ENCODE measurements around the gene CIROP.
A peak's percentile ranks its signal among the peaks of the same experiment; 100 is the strongest.

The CIROP gene

DNA sequence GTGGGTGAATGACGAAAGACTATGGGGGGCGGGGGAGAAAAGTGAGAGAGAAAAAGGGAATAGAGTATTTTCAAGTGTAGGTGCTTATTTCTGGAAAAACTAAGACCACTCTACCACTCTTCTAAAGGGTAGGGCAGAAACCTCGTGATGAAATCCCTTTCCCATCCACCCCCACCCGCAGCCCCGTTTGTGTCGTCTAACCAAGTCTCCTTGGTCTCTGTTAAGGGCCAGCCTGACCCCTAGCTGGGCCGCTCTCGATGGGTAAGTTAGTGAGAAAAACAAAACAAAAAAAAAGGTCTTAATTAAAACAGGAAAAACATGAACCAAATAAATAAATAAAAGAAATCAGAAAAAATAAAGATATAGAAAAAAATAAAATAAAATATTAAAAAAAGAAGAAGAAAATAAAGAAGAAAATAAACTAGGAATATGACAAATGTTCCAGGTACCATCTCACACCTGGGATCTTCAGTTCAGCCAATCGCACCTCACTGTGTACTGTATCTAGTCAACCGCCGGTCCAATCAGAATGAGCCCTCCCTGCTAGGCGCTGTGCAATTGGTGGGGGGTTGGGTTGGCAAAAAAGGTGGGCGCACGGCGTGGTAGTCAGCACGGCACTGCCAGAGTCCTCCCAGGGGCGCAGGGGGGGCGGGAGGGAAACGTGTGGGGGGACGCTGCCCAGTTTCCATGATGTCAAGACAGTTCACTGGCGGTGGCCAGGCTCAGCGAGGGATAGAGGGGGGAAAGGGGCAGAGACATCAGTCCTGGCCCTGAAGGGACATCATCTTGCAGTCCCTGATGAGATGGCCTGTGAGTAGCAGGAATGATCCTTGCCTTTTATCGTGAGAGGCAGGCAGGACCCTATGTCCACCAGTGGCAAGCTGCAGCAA is 37.7 kb downstream of the CIROP start:
- DNase-seq = no peak

DNA sequence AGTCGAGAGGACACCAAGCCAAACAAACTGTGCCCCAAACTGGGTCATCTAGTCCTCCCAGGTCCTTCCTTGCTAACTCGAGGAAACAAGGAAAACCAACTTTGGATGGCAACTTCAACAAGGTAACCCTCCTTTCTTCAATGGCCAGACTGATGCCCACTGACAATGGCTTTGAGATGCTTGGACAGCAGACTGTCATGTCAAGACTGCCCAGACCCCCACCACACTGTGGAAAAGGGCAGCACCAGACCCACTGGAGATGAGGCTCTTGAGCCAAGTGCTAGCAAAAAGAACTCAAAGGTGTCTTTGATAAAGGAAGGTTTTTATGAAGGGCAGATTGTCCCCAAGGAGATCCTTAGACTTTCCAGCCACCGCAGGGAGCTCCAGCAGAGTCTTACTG is 38.4 kb downstream of the CIROP start:
- no peak for DNase-seq

DNA sequence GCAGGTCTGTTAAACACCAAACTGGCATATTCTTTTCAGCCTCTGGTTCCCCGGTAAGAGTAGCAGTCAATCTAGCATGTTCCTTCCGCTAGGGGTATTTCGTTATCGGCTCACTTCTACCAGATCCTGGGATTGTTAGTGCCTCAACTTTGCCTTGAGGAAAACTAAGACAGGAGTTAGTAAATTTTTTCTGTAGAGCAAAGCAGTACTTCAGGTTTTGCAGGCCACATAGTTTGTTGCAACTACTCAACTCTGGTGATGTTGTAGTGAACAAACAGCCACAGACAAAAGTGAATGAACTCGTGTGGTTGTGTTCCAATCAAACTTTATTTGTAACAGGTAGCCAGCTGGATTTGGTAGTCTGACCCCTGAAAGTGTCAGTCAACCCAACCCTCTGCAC is 41.2 kb downstream of the CIROP start:
- no peak for DNase-seq

DNA sequence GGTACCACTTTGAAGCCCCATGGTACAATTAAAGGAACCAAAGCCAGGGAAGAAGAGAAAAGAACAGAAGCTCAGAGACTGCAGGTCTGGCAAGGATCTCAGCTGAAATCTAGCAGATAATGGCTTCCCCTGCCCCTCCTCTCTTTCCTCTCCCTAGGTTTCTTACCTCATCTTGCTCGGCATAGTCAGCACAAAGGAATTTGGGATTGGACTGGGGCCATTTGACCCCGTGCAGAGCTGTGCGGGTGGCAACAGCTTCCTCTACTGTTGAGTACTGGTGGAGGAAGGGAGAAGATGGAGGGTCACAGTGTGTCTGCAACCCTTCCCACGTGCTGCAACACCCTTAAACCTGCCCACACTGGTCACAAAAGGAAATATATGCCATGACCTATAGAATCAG is 42.8 kb downstream of the CIROP start:
- peak; percentile 73 to 85 for DNase-seq

GRCh38 chr14:23060536-23061260 is 44.1 kb downstream of the CIROP start:
- DNase-seq = no peak

DNA sequence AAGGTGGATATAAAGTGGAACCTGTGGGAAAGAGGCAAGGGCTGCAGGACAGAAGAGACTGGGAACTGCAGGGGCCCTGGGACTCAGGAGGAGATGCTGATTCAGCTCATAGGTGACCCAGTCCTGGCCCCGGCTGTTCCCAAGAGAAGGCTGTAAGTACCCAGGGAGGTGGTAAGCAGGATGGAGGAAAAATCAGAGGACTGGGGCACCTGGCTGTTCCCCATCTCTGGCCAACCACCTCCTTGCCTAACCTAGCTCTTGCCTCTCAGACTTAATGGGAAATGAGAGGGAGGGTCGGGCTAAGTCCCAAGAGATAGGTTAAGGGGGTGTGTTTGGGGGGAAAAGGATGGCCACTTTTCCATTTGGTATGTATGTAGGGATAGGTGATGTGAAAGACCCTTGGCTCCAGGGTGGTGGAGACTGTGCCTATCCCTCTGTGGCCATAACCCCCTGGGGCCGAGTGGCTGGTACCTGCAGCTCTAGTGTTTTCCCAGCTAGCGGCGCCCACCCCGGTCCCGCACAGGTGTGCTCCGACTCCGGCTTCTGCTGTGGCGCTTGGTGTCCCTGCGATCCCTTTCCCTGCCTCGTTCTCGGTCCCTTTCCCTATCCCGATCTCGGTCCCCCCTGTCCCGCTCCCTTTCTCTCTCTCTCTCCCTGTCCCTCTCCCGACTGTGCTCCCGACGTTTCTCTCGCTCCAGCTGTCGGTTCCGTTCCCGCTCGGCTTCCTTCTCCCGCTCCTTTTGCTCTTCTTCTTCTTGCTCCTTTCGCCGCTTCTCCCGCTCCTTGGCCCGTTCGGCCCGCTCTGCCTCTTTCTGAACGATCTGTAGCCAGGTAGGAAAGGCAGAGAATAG is 45.9 kb downstream of the CIROP start:
- no peak for DNase-seq

- peak; percentile 66 to 68 for DNase-seq
Measured at GRCh38 chr14:23057757-23058653, 46.8 kb downstream of the CIROP start.

- peak; percentile 17 to 28 for DNase-seq
Measured at GRCh38 chr14:23056956-23057756, 47.6 kb downstream of the CIROP start, which contains the start of gene CDH24. CDH24 (minus strand) TSS chr14:23057520; CDS start chr14:23055733, 1,787 bp downstream.

- peak; percentile 65 to 78 for DNase-seq
Measured at GRCh38 chr14:23056145-23056955, 48.4 kb downstream of the CIROP start.

DNA sequence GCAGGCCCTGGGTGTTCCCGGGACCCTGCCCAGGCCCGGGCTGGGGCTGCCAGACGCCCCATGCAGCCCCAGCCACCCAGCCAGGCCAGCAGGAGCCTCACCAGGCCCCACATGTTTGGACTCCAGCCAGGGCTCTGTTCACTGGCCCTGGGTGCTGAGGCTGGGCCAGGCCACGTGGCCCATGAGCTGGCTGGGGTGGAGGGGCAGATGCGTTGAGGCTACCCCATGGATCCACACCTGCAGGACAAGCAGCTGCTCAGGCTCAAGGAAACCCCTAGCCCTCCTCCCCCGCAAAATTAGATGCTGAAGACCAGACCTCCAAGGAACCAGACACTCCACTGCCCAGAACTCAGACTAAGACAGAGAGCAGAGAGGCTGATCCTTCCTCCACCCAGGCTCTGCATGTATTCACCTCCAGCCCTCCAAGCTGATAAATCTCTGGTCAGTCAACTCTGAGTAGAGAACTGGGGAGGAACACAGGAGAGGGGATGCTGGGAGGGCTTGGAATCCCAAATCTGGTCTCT is 49.1 kb downstream of the CIROP start:
- no peak for DNase-seq

DNA sequence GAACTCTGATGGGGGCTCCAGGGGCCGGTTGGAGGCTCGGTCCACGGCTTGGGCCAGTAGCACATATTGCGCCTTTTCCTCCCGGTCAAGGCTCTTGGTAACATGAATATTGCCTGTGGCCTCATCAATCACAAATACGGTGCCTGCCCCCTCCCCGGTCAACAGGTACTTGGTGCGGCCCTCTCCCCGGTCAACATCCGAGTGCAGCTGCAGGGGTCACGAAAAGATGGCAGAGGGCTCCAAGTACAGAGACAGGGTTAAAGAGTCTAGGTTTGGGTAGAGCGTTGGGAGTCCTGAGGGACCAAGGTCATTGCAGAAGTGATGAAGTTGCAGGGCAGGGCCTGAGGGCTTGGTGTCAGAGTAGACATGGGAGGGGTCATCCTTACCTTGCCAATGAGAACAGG is 49.6 kb downstream of the CIROP start:
- no peak for DNase-seq

GRCh38 chr14:23054000-23054811 is 50.6 kb downstream of the CIROP start:
- DNase-seq = peak in 1 of 2 donors; percentile 21

DNA sequence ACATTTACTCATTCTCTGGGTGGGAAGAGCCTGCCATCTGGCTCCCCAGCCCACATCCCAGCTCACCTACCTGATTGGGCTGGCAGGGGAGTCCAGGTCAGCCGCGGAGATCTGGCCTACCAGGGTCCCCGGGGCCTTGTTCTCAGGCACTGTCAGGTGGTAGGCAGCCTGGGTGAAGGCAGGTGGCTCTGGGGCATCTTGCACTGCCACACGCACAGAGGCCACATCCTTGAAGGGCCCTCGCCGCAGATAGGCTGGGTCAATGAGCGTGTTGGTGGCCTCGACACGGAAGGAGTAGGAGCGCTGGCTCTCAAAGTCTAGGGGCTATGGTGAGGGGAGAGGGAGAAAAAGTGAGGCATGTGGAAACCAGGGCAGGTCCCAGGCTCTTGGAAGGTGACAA is 51.4 kb downstream of the CIROP start:
- no peak for DNase-seq

DNA sequence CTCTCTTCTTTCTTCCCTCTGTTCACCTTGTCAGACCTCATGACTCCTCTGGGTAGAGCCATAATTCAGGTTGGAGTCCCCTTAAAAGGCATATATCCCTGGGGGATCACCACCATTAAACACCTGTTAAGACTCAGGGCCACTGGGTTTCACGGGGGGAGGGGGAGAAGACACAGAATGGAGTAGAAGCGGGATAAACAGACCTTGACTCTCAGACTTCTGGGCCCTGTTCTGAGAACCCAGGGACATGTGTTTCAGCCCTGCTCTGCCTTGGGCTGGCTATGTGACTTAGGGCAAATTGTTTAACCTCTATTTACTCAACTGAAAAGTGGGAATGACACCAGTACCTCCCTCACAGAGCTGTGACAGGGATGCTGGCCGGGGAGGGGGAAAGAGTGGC is 52.1 kb downstream of the CIROP start:
- no peak for DNase-seq

DNA sequence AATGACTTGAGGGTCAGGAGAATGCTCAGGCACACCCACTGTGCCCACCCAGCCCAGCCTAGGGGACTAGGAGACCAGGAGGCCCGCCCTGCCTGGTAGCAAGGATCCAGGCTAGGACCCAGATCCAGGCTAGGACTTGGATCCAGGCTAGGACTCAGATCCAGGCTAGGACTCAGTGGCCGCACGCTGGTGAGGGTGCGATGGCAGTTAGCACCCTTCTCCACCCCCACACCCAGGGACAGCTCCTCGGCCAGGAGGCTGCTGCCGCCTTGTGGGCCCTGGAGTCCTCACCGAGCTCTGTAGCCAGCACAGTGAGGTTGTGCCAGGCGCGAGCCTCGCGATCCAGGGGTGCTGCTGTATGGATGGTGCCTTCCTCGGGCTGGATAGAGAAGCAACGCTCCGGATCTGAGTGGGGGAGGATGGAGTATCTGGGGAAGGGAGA is 52.6 kb downstream of the CIROP start:
- DNase-seq = no peak

GRCh38 chr14:23051141-23052057 is 53.4 kb downstream of the CIROP start:
- peak in 1 of 2 donors; percentile 59 for DNase-seq

Data from inflammatory macrophage (primary cell).